ENCODE measurements around the gene DRP2.
"Not testable (repeated sequence)": the region's sequence is repeated elsewhere in the genome, so short reads cannot be mapped to it uniquely, and the experiment has no call there.

DRP2 gene

GRCh38 chrX:101219116-101219863 is at the start of gene DRP2:
Gene DRP2 (plus strand): TSS chrX:101219786. CDS start chrX:101231648, 11,862 bp downstream.
- DNase-seq: no peak

GRCh38 chrX:101171883-101172400 is 47.6 kb upstream of the DRP2 start:
- DNase-seq: no peak

DNA sequence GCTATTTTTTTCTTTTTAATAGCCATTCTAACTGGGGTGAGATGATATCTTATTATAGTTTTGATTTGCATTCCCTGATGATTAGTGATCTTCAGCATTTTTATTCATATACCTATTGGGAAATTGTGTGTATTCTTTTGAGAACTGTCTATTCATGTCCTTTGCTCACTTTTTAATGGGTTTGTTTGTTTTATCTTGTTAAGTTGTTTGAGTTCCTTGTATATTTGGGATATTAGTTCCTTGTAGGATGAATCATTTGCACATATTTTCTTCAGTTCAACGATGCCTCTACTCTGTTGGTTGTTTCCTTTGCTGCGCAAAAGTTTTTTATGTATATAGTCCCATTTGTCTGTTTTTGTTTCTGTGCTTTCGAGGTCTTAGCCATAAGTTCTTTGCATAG is 43.1 kb upstream of the DRP2 start:
- DNase-seq: no peak

DNA sequence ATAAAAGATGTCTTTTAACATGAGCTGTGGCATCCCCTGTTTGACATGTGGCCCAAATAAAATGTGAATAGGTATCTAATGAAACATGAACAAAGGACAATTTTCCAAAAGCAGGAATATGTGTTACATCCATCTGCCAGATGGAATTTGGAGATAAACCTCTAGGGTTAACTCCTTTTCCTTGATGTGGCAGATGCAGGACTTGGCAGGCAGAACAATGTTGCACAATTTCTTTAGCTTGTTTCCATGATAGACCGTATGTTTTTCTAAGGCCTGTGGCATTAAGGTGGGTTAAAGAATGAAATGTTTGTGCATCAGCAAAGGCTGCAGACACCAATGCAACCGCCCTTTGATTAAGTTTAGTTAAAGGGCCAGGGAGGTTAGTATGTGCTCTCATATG is 34.7 kb upstream of the DRP2 start:
- DNase-seq: not testable (repeated sequence)

DNA sequence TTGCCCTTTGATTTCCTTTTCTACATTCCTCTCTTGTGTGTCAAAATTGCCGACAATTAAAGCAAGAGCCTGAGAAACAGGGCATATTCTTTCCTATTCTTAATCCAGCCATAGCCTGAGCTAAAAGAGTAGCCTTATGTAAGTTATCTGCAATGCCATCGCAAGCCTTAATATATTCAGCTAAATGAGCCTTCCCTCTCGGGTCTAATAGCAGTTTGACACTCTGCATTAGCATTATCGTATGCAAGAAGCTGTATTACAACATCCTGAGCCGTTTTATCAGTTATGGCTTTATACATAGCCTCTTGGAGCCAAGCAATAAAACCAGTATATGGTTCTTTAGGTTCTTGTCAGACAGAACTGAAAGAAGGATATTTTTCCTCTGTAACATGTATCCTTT is 31.6 kb upstream of the DRP2 start:
- not testable (repeated sequence) for DNase-seq

DNA sequence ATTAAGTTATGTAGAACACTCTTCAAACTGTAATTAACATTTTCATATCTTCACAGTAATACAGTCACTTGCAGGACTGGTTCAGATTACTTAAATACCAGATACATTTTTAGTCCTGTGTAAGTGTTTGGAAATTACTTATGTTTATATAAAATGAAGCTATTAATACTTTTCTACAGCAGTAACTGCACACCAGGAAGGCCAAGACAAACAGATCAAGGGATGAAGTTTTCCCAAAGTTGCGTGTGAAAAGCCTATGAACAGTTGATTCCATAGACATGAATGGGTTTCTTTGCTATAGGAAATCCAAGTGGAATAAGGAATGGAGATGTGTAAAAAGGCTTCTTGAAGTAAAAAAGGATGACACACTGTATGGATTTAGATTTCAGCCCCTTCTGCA is 28.9 kb upstream of the DRP2 start:
- DNase-seq: no peak

DNA sequence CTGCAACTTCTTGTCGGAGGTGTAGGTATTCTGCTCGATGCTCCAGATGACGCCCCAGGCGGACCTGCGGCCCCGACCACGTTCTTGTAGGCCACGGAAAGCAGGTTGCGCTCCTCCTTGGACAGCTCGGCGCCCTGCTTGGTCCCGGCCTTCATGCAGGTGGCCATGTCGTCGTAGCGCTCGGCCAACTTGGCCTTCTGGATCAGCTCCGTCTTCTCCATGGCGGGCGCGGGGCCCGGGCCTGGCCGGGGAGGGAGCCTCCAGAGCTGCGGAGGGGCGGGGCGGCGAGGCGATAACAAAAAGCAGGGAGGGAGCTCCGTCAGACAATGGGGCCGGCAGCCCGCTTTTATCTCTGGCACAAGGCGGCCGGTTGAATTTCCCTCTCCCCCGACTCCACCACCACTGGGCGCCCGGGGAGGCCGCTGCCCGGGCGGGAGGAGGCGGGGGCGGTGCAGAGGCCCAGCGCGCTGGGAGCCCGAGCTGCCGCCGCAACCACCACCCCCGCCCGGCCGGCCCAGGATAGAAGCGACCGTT is 28.3 kb upstream of the DRP2 start:
- DNase-seq: no peak

- DNase-seq: no peak
Measured at GRCh38 chrX:101195442-101196173, 24.0 kb upstream of the DRP2 start.

- DNase-seq: no peak
Measured at GRCh38 chrX:101203761-101204351, 15.7 kb upstream of the DRP2 start.

DNA sequence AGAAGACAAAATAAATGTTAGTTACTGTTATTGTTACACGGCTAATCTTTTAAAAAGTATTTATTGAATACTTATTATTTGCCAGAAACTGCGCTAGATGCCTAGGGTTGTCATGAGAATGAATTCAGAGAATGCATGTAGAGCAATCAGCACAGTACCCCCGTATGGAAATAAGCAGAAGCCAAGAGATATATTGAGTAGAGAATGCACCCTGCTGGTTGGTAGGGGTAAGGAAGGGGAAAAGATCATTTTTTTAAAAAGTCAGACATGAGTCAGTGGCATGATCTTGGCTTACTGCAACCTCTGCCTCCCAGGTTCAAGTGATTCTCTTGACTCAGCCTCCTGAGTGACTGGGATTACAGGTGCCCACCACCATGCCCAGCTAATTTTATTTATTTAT is 13.1 kb upstream of the DRP2 start:
- DNase-seq: no peak

DNA sequence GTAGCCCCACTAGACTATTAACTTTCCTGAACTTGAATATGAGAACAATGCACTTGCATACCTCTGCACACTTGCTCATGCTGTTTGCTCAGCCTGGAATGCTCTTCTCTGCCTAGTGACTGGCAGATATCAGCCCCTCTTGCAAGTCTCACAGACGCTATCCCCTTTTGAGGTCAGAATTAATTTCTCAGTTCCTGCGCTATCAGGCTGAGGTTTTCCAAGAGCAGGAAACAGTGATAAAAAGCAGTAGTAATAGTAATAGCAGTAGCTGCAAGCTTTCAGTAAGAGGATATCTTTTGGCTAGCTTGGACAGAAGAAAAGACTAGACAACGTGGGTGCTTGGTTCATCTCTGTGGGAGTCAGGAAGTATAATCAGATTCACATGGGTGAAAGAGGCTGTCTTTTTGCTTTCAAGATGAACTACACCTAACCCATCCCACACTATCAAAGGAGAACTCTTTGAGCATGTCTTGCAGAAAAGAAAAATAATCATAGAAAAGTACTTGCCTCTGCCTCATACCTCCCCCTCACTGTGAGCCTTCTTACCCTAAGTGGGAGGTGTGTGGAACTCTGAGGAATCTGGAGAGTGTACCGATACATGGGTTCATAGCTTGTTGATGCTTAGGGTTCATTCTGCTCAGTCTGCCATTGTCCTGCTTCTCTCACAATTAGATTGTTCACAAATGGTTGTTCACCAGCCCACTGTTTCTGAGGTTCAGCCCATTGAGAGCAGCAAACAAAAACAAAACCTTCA is 11.3 kb upstream of the DRP2 start:
- DNase-seq: no peak

GRCh38 chrX:101210630-101211029 is 9.0 kb upstream of the DRP2 start:
- DNase-seq: no peak

- no peak for DNase-seq
Measured at GRCh38 chrX:101217689-101218088, 1.9 kb upstream of the DRP2 start.

- no peak for DNase-seq
Measured at GRCh38 chrX:101219864-101220346, 319 bp downstream of the DRP2 start.

GRCh38 chrX:101220662-101221260 is 1.2 kb downstream of the DRP2 start:
- DNase-seq: no peak

GRCh38 chrX:101223226-101223625 is 3.6 kb downstream of the DRP2 start:
- no peak for DNase-seq

- DNase-seq: no peak
Measured at GRCh38 chrX:101229170-101229569, 9.6 kb downstream of the DRP2 start.

DNA sequence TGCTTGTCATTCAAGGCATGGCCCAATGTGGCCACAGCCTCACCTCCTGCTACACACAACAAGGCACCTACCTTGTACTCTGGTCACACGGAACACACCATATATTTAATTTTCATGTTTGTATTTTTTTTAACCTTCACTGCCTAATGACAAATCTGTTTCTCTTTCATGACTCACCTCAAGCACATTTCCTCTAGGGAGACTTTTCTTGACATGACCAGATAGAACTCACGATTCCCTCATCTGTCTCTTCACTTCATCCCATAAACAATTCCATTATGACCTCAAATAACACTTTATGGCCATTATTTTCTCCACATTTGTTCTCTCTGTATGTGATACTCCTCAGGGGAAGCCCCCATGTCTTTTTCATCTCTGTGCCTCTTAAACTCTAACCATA is 11.1 kb downstream of the DRP2 start:
- no peak for DNase-seq

DNA sequence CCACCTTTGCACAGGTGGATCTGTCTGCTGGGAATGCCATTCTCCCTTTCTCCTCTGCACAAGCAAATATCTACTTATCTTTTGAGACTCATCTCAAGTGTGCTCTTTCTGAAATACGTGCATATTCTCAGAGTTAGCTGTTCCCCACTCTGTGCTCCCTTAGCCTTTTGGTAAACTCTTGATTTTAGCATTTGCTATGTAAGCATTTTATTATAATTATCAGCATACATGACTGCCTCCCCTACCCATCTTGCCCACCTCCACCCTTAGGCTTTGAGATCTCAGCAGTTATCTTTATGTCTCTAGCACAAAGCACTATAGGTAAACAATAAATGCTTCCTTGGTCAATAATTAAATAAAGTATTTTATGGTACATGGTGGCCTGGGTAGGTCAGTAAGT is 11.5 kb downstream of the DRP2 start:
- no peak for DNase-seq

GRCh38 chrX:101232316-101232715 is 12.7 kb downstream of the DRP2 start:
- DNase-seq: no peak

GRCh38 chrX:101237041-101237440 is 17.5 kb downstream of the DRP2 start:
- DNase-seq: no peak

DNA sequence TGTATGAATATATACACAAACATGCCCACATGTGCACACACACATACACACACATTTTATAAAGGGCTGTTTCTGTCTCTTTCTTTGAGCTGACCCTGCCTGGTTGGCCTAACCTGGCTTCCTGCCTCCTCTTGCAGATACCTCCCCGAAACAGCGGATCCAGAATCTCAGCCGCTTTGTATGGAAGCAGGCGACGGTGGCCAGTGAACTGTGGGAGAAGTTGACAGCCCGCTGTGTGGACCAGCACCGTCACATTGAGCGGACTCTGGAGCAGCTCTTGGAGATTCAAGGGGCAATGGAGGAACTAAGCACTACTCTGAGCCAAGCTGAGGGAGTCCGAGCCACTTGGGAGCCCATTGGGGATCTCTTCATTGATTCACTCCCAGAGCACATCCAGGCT is 21.9 kb downstream of the DRP2 start:
- no peak for DNase-seq
